ENCODE data around the gene HOXD3. TPM values are rescaled to one million over a fixed set of nuclear protein-coding genes. Genes with fewer than 3 reads are reported as not detected.
A peak's percentile ranks its signal among the peaks of the same experiment; 100 is the strongest.

The HOXD3 gene
- total RNA-seq, 2 experiments from 2014 or later: not detected

DNA sequence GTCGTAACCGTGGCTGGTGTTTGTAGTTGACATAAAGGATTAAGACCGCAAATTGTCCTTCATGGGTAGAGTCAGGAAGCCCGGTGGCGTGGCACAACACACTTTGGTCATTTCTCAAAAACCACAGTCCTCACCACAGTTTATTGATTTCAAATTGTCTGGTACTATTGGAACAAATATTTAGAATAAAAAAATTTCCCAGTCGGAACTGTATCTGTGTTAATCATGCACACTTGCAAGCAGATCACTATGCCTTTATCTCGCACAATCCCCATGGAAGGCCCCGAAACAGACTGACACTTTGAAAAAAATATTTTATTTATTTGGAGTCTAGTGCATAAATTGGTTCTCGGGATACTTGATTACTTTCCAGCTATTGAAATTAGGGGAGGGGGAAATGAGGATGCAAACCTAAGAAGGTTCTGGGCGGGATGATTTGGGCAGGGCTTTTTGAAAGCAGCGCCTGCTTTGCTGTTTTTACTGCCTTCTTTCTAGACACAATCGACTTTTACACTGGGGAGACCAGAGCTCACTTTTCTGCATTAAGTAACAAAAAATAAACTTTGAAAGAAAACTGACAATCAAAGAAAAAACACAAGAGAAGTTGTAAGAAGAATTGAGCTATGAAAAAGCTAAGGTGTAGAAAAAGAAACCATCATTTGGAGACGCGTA is 15.9 kb downstream of the HOXD3 start:
- peak overlapping the region; percentile 46 for H3K27ac Mint-ChIP-seq
- H3K9me3 Mint-ChIP-seq (ENCODE audit: insufficient read depth): no peaks in the 10 kb centered on the region
- H3K27me3 Mint-ChIP-seq (ENCODE audit: low read depth): peaks cover 72% of the 10 kb centered on the region
- H3K36me3 Mint-ChIP-seq (ENCODE audit: low read depth): no peaks in the 10 kb centered on the region
- CTCF ChIA-PET: interaction anchor here (0.9 to 2.7 kb wide), 2 partner anchors 45 to 282 kb away, joined by 4 to 10 read pairs; no protein-coding TSS in a partner anchor
- no peak for ATAC-seq
- POLR2A ChIA-PET: no interaction called here
- no peak overlapping the region for H3K4me3 Mint-ChIP-seq
- peaks cover 6% of the 10 kb centered on the region for H3K4me1 Mint-ChIP-seq (ENCODE audit: low read depth)
- no peak for DNase-seq

DNA sequence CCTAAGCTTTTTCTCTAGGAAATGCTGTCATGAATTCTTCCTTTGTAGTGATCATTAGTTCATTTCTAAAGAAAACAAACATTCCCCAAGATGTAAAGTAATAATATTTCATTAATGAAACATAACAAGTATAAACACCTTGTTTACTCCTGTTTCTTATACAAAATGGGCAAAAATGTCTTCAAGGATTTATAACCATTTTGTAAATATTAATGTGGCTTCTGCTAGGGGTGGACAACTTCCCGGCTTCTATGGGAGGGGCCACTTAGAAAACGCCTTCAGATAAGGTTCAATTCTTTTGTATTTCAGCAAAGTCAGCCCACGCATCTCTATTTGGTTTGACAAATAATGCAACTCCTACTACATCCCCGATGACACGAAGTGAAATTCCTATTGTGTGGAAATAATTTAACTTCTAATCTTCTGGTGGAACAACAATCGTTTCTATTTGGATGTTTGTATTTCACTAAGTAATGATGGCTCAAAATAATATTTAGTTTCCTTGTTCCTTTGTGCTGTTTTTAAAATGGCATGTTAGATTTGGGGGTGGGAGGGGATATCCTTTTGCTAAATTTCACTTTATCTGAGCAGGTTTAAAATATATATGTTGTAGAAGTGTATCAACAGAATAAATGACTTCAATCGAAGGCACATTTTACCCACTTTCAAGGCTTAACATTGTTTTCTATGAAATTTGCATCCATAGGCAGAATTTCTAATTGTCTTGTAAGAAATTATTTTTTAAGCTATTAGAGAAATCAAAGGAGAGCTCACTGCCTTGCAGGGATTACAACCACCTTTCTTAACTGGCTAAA is 16.7 kb downstream of the HOXD3 start:
- H3K27me3 Mint-ChIP-seq (ENCODE audit: low read depth): peaks cover 77% of the 10 kb centered on the region
- H3K36me3 Mint-ChIP-seq (ENCODE audit: low read depth): no peaks in the 10 kb centered on the region
- ATAC-seq (no peak), DNase-seq (no peak)
- H3K4me3 Mint-ChIP-seq: no peak overlapping the region
- POLR2A ChIA-PET: no interaction called here
- no peaks in the 10 kb centered on the region for H3K9me3 Mint-ChIP-seq (ENCODE audit: insufficient read depth)
- peaks cover 9% of the 10 kb centered on the region for H3K4me1 Mint-ChIP-seq (ENCODE audit: low read depth)
- CTCF ChIA-PET: interaction anchor here (0.9 to 2.7 kb wide), 3 partner anchors 46 to 381 kb away, joined by 4 to 10 read pairs (median 6); no protein-coding TSS in a partner anchor
- H3K27ac Mint-ChIP-seq: no peak overlapping the region

DNA sequence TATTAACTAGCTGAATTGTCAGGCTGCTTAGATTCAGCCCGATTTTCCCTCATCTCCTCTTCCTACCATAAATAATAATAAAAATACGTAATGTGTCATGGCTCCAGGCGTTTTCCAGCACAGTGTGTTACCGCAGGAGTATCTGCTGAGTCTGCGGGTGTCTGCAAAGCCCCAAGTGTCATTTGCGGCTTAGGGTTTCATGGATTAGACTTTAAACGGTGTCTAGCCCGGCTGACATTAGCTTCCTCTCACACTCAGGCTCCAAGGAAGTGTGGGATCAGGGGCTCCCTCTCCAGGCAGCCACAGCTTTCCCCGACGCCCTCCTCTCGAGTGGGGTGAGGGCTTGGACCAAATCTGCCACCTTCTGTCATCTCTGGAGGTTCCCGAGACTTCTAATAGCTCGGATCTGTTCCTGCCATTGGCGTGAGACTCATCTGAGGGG is 17.3 kb downstream of the HOXD3 start:
- no peaks in the 10 kb centered on the region for H3K36me3 Mint-ChIP-seq (ENCODE audit: low read depth)
- DNase-seq (no peak), ATAC-seq (no peak)
- peaks cover 82% of the 10 kb centered on the region for H3K27me3 Mint-ChIP-seq (ENCODE audit: low read depth)
- no peak overlapping the region for H3K27ac Mint-ChIP-seq
- no peak overlapping the region for H3K4me3 Mint-ChIP-seq
- ChIA-PET CTCF (interaction anchor here (1.1 to 2.7 kb wide), 2 partner anchors 281 to 380 kb away, joined by 6 to 10 read pairs; no protein-coding TSS in a partner anchor), POLR2A (no interaction called here)
- no peaks in the 10 kb centered on the region for H3K9me3 Mint-ChIP-seq (ENCODE audit: insufficient read depth)
- H3K4me1 Mint-ChIP-seq (ENCODE audit: low read depth): peaks cover 9% of the 10 kb centered on the region

DNA sequence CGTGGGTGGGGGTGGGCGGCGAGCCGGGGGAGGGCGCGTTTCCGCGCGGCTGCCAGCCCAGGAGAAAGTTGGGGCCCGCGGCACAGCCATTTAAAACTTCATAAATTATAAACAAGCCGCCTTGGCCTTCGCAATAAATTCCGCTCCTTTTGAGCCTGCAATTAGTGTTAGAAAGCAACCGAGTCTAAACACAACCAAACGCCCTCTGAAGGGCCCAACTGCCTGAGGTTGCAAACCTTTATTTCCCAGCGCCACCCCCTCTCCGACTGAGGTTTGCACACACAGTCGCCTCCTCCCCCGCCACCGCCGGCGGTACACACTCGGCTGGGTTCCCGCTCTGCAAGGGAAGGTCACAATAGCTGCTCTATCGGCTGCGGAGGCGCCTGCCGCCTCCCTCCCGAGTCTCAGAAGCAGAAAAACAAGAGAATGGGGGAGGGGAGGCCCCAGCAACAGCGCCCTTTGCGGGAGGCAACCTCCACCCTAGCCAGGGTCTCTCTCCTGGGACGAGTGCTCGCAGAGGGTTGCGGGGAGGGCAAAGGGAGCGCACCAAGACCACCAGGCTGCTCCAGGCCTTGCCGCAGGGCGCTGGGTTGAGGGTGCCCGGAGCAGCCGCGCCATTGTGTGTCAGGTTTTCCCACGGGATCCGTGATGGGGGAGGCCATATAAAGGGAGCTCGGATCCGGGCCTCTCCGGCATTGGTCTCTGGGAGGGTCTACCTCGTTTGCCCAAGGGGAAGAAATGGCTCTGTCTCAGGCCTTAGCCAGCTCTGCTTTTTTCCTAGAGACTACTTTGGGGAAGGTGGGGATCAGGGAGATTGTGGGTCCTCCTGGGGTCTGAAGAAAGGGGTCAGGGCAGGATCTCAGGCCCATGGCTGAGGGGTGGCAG is 18.0 kb downstream of the HOXD3 start:
- DNase-seq (no peak), ATAC-seq (no peak)
- H3K9me3 Mint-ChIP-seq (ENCODE audit: insufficient read depth): no peaks in the 10 kb centered on the region
- H3K27me3 Mint-ChIP-seq (ENCODE audit: low read depth): peaks cover 84% of the 10 kb centered on the region
- H3K4me3 Mint-ChIP-seq: no peak overlapping the region
- H3K36me3 Mint-ChIP-seq (ENCODE audit: low read depth): no peaks in the 10 kb centered on the region
- no peak overlapping the region for H3K27ac Mint-ChIP-seq
- peaks cover 9% of the 10 kb centered on the region for H3K4me1 Mint-ChIP-seq (ENCODE audit: low read depth)
- CTCF ChIA-PET: interaction anchor here (1.0 to 2.7 kb wide), 3 partner anchors 278 to 379 kb away, joined by 3 to 10 read pairs (median 6); no protein-coding TSS in a partner anchor
- POLR2A ChIA-PET: no interaction called here

DNA sequence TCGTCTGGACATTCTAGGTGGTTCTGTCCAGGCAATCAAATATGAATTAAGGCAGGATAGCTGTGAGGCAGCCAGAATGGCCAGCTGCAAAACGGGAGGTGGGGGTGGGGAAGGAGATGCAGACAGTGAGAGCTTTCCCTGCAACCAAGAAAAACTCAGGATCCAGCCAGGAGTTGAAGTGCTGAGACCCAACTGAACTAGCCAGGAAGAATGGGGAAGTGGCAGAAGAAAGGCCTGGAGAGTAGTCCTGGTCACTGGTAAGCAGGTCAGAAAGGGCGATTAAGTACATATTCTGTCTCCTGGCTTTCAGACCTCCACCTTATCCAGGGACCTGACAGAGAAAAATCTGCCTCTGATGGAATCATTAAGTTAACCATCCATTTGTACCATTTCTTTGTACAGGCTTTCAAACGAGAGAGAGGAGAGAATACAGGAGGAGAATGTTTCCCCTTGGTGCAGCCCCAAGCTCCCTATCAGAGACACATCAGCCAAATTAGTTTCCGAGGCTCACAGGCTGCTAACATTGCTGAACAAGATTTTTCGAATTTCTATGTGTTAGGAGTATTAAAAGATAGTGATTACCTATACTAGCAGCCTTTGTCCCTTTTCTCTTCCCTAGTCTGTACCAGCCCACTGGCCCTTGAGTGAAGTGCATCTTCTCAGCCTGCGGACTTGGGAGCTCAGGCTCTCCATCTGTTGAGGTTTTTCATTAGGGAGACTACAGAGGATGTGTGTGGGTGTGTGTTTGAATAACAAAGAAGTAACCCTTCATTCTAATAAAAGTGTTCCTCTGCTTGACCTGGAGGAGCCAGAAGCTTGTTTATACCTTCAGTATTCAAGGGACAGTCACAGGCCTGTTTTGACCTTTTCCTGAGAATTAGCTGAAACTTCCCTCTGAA is 18.9 kb downstream of the HOXD3 start:
- no peak for ATAC-seq
- no peak for DNase-seq
- peaks cover 9% of the 10 kb centered on the region for H3K4me1 Mint-ChIP-seq (ENCODE audit: low read depth)
- no peak overlapping the region for H3K4me3 Mint-ChIP-seq
- POLR2A ChIA-PET: no interaction called here
- no peak overlapping the region for H3K27ac Mint-ChIP-seq
- no peaks in the 10 kb centered on the region for H3K36me3 Mint-ChIP-seq (ENCODE audit: low read depth)
- CTCF ChIA-PET: interaction anchor here (1.0 to 1.2 kb wide), 2 partner anchors 26 to 278 kb away, joined by 3 read pairs; no protein-coding TSS in a partner anchor
- peaks cover 88% of the 10 kb centered on the region for H3K27me3 Mint-ChIP-seq (ENCODE audit: low read depth)
- no peaks in the 10 kb centered on the region for H3K9me3 Mint-ChIP-seq (ENCODE audit: insufficient read depth)

DNA sequence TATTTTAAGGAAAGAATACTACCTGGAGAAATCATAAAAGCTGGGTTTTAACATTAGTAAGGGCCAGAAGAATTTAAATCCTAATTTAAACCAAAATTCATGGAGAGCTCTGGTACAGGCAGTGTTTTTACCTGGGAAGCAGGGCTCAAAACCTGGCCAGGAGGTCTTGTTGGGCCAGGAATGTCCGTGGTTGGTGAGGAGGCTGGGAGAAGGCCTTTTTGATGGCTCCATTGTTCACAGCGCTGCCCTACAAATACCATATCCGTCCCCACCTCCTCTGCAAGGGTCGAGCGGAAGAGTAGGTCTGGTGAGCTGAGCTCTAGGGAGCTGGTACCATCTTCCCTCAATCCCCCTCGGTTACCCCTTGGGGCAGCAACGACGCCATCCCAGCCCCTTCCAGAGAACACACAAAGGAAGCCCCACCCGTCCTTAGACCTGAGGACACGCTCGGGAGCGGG is 20.5 kb downstream of the HOXD3 start:
- CTCF ChIA-PET: interaction anchor here (1.7 kb wide), 1 partner anchor 10 kb away, joined by 4 read pairs; no protein-coding TSS in a partner anchor
- no peaks in the 10 kb centered on the region for H3K9me3 Mint-ChIP-seq (ENCODE audit: insufficient read depth)
- H3K36me3 Mint-ChIP-seq (ENCODE audit: low read depth): no peaks in the 10 kb centered on the region
- DNase-seq (no peak), ATAC-seq (no peak)
- POLR2A ChIA-PET: no interaction called here
- H3K4me3 Mint-ChIP-seq: peak overlapping the region; percentile 20
- H3K4me1 Mint-ChIP-seq (ENCODE audit: low read depth): peaks cover 6% of the 10 kb centered on the region
- H3K27me3 Mint-ChIP-seq (ENCODE audit: low read depth): peaks cover 82% of the 10 kb centered on the region
- H3K27ac Mint-ChIP-seq: no peak overlapping the region

DNA sequence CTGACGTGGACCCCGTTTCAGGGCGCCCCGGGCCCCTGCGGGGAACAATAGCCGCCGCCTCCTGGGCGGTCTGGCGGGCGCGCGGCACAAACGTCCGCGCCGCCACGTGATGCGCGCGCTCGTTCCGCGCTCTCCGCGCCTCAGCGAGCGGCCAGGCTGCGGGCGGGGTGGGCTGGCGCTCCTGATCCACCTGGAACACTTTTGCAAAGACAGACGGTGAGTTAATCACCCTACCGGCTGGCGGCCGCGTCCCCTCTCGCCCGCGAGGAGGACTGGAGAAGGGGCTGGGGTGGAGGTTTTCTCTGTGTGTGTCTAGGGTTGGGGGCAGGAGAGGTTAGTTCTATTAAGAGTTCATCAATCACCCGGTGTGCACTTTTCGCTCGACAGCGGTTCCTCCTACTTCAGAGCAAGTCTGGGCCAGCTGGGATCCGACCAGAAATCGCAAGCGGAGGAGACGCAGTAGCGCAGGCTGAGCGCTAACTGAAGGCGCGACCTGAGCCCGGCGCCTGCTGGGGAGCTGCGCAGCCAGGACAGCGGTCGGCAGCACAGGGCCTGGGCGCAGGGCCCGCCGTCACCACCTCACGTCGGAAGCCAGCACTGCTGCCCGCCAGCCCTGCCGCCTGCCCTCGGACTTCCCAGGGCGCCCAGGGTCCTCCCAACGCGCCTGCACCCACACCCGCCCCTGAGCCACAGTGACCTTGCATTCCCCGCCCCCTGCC is 21.1 kb downstream of the HOXD3 start:
- no peaks in the 10 kb centered on the region for H3K36me3 Mint-ChIP-seq (ENCODE audit: low read depth)
- ChIA-PET POLR2A (no interaction called here), CTCF (interaction anchor here (1.4 to 1.7 kb wide), 2 partner anchors 9 to 277 kb away, joined by 4 read pairs; no protein-coding TSS in a partner anchor)
- H3K27ac Mint-ChIP-seq: no peak overlapping the region
- peaks cover 80% of the 10 kb centered on the region for H3K27me3 Mint-ChIP-seq (ENCODE audit: low read depth)
- DNase-seq: no peak
- ATAC-seq: peak; percentile 27
- H3K9me3 Mint-ChIP-seq (ENCODE audit: insufficient read depth): no peaks in the 10 kb centered on the region
- H3K4me3 Mint-ChIP-seq: no peak overlapping the region
- H3K4me1 Mint-ChIP-seq (ENCODE audit: low read depth): peaks cover 5% of the 10 kb centered on the region

DNA sequence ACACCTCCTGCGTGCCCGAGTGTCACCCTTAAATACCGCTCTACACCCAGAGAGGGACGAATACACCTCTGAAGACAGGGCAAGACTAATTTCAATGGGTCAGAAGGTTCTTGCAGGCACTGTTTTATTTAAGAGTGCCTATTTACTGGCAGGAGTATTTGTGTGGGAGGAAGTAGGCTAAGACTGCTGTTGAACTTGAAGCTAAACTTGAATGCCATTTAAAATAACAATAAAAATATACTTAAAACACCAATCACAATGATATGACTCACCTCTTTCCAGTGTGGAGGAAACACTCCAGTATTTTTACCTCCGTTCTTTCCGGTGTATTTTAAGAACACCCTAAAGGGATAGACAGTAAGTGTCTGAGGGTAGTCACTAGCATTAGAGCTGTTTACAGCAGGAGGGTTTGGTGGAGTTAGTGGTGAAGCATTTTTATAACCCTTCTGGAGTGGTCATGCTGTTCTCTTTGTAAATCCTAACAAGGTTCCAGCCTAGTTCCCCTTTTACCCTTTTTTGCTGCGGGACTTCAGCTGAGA is 21.7 kb downstream of the HOXD3 start:
- CTCF ChIA-PET: interaction anchor here (0.7 to 1.7 kb wide), 3 partner anchors 9 to 376 kb away, joined by 3 to 4 read pairs (median 4); no protein-coding TSS in a partner anchor
- peak; percentile 19 for ATAC-seq
- Mint-ChIP-seq H3K36me3 (ENCODE audit: low read depth) (no peaks in the 10 kb centered on the region), H3K27ac (no peak overlapping the region), H3K4me1 (ENCODE audit: low read depth) (peaks cover 5% of the 10 kb centered on the region), H3K9me3 (ENCODE audit: insufficient read depth) (no peaks in the 10 kb centered on the region), H3K27me3 (ENCODE audit: low read depth) (peaks cover 80% of the 10 kb centered on the region), H3K4me3 (no peak overlapping the region)
- no peak for DNase-seq
- POLR2A ChIA-PET: no interaction called here

DNA sequence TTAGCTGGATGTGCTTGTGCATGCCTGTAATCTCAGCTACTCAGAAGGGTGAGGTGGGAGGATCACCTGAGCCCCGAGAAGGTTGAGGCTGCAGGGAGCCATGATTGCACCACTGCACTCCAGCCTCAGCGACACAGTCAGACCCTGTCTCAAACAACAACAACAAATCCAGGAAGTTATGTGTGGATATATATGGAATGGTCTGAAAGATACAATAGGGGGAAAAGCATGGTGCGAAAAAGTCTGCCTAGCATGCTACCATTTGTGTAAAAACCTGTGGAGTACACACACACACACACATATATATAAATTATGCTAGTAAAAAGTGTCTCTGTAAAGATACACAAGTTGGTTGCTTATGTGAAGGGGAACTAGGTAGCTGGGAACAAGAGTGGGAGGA is 24.4 kb downstream of the HOXD3 start:
- CTCF ChIA-PET: interaction anchor here (1.4 kb wide), 1 partner anchor 273 kb away, joined by 6 read pairs; no protein-coding TSS in a partner anchor
- POLR2A ChIA-PET: no interaction called here
- H3K27me3 Mint-ChIP-seq (ENCODE audit: low read depth): peaks cover 70% of the 10 kb centered on the region
- H3K36me3 Mint-ChIP-seq (ENCODE audit: low read depth): no peaks in the 10 kb centered on the region
- no peak overlapping the region for H3K27ac Mint-ChIP-seq
- no peak for ATAC-seq
- H3K4me1 Mint-ChIP-seq (ENCODE audit: low read depth): peaks cover 3% of the 10 kb centered on the region
- no peak for DNase-seq
- no peak overlapping the region for H3K4me3 Mint-ChIP-seq
- no peaks in the 10 kb centered on the region for H3K9me3 Mint-ChIP-seq (ENCODE audit: insufficient read depth)

DNA sequence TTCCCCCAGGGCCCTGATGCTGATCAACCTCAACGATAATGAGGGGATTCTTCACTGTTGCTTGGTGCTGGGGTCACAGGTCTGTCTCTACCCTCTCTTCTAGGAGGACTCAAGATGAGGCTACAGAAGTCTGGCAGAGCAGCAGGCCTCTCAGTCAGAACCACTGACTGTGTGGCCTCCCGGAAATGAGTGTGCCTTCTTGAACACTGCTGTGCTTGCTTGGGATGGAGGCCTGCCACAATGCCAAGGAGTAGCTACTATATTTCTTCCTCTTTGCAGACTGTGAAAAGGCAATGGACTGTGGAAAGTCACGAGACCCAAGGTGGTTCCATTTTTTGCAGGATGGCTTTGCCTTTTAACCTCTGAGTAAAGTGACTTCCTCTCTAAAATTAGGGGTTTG is 25.6 kb downstream of the HOXD3 start:
- no peak for ATAC-seq
- Mint-ChIP-seq H3K9me3 (ENCODE audit: insufficient read depth) (no peaks in the 10 kb centered on the region), H3K36me3 (ENCODE audit: low read depth) (no peaks in the 10 kb centered on the region), H3K4me3 (no peak overlapping the region), H3K27me3 (ENCODE audit: low read depth) (peaks cover 68% of the 10 kb centered on the region), H3K4me1 (ENCODE audit: low read depth) (peaks cover 8% of the 10 kb centered on the region), H3K27ac (no peak overlapping the region)
- ChIA-PET CTCF (interaction anchor here (1.5 kb wide), 1 partner anchor 272 kb away, joined by 3 read pairs; no protein-coding TSS in a partner anchor), POLR2A (no interaction called here)
- no peak for DNase-seq
